Measurements from ENCODE around the gene ZFP64. TPM values are rescaled to one million over a fixed set of nuclear protein-coding genes. Genes with fewer than 3 reads are reported as not detected.

Gene ZFP64
- total and polyA plus RNA-seq, 4 experiments from 2014 or later, result 6.2 to 12.8 (median 11.3) TPM

DNA sequence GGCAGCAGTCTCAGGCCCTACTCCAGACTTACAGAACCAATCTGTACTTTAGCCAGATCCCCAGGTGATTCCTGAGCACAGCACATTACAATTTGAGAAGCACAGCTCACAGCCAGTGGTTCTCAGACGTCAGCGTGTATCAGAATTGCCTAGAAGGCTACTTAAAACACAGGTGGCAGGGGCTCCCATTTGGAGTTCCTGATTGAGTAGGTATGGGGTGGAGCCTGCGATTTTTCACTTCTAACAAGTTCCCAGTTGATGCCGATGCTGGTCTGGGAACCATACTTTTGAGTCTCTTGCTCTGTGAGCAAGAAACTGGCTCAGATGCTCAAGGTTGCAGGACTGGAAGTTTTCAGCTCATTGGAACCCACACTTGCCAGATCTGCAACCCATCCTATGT lies 89.5 kb downstream of the ZFP64 start:
- H3K27me3 Mint-ChIP-seq, result peaks cover 21 to 24% of the 10 kb centered on the region in 2 donors
- H3K4me1 Mint-ChIP-seq, result peaks cover 2 to 23% (median 16%) of the 10 kb centered on the region in 4 donors
- Histone ChIP-seq H3K4me1 (ENCODE audit: insufficient read depth, low read length) (peaks cover 29% of the 10 kb centered on the region), H3K4me3 (ENCODE audit: low read length in 2 of 2) (no peak overlapping the region), H3K9me3 (ENCODE audit: control insufficient read depth in 1 of 2, low read length in 2 of 2) (no peaks in the 10 kb centered on the region), H3K27ac (ENCODE audit: low read depth, low read length) (no peak overlapping the region), H3K27me3 (ENCODE audit: insufficient read depth, low read length) (peaks cover 19% of the 10 kb centered on the region), H3K36me3 (ENCODE audit: insufficient read depth, low read length) (no peaks in the 10 kb centered on the region)
- peaks cover 1 to 3% of the 10 kb centered on the region in 2 donors for H3K36me3 Mint-ChIP-seq
- DNase-seq, result no peak
- H3K9me3 Mint-ChIP-seq, result no peaks in the 10 kb centered on the region
- no peak overlapping the region for H3K27ac Mint-ChIP-seq
- CTCF ChIA-PET (ENCODE audit: partially characterized antibody), result no interaction called here
- intact Hi-C loops (cut with micrococcal nuclease), result no loop called here
- POLR2A ChIA-PET (ENCODE audit: partially characterized antibody), result no interaction called here
- no peak overlapping the region for H3K4me3 Mint-ChIP-seq
